HuH-7 (cell line): ENCODE data around the gene IGFBPL1.
"Not testable (repeated sequence)": the region's sequence is repeated elsewhere in the genome, so short reads cannot be mapped to it uniquely, and the experiment has no call there.

Experiments used
- DNase-seq: peaks from one replicate; pipeline ENCODE4 v3.0.0; 2011; ENCODE audit warnings: low spot score

The IGFBPL1 gene, protein sequence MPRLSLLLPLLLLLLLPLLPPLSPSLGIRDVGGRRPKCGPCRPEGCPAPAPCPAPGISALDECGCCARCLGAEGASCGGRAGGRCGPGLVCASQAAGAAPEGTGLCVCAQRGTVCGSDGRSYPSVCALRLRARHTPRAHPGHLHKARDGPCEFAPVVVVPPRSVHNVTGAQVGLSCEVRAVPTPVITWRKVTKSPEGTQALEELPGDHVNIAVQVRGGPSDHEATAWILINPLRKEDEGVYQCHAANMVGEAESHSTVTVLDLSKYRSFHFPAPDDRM

DNA sequence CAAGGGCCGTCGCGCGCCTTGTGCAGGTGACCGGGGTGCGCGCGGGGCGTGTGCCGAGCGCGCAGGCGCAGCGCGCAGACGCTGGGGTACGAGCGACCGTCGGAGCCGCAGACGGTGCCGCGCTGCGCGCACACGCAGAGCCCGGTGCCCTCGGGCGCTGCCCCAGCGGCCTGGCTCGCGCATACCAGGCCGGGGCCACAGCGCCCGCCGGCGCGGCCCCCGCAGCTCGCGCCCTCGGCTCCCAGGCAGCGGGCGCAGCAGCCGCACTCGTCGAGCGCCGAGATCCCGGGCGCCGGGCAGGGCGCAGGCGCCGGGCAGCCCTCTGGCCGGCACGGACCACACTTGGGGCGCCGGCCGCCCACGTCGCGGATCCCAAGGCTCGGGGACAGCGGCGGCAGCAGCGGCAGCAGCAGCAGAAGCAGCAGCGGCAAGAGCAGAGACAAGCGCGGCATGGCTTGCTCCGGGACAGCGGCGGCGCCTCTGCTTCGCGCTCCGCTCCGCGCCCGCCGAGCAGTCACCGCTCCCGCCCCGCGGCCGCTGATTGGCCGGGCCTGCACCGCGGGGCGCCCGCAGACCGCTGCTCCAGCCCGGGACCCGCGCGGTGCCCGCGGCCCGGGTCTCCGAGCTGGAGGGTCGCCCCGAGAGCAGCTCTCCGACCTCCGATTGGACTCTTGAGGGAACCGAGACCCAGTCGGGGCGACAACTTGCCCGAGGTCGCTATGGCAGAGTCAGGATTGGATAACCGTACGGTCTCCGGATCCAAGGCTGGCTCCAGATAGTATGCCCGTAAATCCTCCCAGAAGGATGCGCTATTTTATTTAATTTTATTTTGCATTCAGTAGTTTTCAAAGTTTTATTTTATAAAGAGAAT is at the start of gene IGFBPL1:
IGFBPL1 (minus strand) TSS at position 482 of the 871 bp plus-strand sequence; CDS start at position 452, 30 bp downstream.
- DNase-seq, result peak; percentile 34

DNA sequence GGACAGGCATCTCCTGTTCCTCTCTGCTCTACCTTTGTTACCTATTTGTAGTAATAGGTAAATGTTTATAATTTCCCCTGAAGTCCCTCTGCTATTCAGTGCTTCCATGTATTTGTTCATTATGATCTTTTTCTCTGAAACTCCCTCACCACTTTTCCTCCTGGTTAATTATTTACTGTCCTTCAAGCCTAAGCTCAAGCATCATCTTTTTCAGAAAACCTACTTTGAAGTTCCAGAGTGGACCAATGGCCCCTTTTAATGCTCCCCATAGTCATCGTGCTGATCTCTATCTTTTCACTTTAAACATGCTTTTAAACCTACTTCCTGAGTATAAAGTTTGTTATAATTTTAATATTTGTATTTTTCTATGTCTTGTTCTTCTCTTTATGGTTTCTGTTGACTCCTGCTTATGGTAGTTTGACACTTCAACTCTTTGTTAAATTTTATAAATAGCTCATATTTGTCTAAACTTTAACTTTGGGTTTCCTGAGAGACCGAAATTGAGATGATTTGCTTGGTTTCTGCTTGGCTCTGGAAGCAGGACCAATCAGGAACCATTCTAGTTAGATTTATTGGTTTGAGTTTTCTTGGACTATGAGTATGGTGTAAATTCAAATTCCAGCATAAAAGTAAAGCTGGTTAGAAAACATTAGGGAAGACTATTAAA is 48.5 kb upstream of the IGFBPL1 start:
- not testable (repeated sequence) for DNase-seq

DNA sequence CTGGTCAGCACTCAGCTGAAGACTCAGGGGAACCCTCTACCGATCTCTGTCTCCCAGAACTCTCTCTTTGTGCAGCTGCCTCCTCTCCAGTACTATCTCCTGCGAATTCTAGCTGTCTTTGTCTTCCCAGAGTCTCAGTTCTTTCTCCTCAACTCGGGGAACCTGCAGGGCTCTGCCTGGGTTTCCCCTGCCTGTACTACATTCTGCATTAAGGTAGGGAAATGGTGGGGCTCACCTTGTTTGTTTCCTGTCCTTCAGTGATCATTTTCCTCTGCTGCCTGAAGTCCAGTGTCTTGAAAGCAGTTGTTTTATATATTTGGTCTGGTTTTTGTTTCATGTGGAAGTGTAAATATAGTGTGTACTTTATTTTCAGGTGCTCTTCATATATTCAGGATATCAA is 43.1 kb upstream of the IGFBPL1 start:
- no peak for DNase-seq

DNA sequence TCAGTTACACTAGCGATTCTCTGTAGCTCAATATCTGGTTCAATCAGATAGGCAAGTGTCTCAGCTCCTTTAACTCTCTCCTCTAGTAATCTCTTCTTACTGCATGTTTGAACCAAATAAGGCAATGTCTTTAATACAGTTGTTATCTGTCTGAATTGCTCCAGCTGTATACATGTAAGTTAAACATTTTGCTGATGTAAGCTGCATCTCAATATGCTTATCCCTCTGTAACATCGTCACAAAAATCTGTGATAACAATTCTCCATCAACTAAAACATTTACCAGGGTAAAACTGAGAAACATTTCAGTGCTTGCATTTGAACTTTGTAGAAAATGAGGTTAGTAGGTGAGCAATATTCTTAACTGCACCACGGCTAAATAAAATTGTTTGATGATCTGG is 29.6 kb upstream of the IGFBPL1 start:
- DNase-seq, result no peak

DNA sequence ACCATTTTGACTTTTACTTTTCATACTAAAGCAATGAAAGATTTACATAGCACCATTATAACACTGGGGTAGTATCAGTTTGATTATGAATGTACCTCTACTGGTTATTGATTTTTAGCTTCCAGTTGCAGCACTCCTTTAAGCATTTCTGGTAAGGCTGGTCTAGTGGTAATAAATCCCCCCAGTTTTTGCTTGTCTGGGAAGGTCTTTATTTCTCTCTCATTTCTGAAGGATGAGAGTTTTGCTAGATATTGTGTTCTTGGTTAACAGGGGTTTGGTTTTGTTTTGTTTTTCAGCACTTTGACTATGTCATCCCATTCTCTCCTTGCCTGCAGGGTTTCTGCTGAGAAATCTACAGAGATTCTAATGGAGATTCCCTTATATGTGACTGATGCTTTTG is 26.9 kb upstream of the IGFBPL1 start:
- no peak for DNase-seq

DNA sequence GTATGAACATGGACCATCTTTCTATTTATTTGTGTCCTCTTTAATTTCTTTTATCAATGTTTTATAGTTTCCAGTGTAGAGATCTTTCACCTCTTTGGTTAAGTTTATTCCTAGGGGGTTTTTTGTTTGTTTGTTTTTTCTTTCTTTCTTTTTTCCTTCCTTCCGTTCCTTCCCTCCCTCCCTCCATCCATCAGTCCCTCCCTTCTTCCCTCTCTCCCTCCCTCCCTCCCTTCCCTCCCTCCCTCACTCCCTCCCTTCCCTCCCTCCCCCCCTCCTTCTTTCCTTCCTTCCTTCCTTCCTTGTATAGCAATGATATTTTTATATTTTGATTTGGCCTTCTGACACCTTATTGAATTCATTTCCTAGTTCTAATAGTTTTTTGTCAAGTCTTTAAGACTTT is 23.4 kb upstream of the IGFBPL1 start:
- no peak for DNase-seq

DNA sequence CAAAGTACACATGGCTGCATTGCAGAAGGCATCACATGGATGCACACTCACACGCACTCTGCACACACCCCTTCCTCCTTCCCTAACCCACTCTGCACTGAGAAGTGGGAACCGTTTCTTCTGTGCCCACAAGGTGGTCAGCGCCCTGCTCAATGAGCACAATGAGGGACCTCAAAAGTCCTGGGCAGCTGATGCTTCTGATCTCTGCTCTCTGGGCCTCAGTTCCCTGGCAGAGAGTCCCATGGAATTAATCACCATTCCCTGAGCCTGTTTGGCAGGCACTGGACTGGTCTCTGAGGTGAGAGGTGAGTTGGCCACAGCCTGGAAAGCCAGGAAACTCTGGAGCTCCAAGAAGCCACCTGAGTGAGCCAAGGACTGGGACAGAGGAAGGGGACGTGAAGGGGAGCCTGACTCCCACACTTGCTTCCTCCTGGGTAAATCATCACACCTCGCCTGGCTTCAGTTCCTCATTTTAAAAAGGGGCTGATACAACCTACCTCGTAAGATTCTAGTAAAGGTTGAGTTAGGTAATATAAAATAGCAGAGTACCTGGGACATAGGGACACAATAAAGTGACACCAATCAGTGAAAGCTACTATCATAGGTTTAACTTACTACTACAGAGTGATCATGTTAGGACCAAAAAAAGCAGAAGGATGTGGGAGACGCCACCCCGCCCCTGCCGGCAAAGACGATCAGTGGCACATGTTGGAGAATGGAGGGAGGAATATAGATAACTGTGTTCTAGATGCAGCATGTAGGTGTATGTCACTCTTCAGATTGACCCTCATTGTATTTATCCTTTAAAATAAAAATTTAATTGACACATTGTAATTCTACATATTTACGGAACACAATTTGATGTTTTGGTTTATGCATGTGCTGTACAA is 21.1 kb upstream of the IGFBPL1 start:
- no peak for DNase-seq

DNA sequence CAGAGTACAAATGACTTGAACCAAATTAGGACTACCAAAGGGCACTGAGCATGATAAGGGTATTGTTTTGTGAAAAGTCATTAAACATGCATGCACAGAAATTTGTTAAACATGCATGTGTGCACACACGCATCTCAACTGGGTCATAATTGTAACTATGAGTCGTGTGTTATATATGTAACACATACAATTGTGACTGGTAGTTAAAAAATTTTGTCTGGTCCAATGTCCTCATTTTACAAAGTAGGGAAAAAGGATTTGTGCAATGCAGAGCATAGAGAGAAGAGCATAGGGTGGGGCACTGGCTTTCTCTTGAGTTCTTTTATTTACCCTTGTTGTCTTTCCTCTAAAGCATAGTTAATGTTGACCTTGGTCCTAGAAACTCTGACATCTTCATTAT is 19.3 kb upstream of the IGFBPL1 start:
- no peak for DNase-seq

DNA sequence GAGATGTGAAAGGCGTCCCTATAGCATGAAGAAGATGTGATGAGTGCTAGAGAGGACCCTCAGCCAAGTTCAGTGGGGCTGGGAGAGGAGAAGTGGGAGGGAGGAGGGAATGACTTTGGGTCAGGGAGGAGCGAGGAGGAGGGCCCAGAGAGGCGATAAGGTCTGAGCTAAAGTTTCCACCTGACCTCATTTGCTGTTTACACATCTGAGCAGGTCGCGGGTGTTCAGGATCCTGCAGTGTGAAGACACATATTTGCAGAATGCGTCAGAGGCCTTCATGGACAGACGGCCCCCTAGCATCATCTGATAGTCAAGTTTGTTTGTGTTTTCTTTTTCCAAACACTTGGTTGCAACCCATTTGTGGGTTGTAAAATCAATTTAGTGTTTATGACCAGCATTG is 18.9 kb upstream of the IGFBPL1 start:
- DNase-seq, result no peak

DNA sequence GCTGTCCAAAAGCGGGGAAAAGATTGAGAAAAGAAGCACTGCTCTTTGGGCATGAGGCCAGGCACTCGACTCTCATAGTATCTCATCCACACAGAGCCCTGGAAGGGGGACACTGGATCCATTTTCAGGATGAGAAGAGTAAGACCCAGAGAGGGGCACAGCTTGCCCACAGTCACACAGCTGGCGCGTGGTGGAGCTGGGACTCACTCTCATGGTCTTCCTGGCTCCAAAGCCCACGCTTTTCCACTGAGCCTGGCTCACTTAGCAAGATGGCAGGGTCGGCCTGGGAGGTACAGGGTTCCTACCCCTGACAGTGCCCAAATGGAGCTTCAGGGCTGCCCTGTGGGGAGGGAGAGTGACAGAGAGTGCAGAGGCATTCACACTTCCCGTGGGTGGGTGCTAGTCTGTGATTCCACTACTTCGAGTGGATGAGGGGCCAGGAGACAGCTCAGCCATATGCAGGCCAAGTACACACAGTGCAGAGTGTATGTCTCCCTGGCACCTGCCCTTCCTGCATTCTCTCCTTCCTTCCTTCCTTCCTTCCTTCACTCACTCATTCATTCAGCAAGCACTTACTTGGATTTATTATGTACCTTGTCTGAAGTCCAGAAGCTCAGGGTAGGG is 18.3 kb upstream of the IGFBPL1 start:
- no peak for DNase-seq

DNA sequence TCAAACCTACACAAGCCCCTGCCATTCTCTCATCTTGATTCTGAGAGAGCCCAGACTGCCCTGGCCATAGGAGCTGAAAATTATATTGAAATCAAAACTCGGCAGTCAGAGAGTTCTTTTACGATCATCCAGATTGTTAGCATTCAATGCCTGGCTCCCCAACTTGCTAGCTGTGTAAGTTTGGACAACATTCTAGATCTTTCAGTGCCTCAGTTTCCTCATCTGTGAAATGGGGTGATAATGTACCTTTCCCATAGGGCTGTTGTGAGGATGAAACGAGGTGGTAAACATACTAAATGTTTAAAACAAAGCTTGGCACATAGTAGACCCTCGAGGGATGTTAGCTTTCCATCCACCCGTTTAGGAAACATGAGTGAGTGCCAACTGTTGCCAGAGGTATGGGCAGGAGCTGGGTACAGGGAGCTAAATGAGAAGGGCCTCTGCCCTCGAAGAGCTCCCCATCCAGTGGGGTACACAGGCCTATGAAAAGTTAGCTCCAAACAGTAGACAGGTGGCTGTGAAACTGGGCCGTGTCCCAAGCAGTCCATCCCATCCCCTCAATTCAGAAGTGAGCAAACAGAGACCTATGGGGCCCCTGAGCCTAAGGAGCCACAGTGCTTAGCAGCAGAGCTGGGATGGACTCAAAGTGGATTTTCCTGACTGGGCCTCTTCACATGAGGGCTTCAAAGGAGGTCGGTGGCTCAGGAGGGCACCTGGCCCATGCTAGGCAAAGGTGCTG is 17.3 kb upstream of the IGFBPL1 start:
- no peak for DNase-seq

DNA sequence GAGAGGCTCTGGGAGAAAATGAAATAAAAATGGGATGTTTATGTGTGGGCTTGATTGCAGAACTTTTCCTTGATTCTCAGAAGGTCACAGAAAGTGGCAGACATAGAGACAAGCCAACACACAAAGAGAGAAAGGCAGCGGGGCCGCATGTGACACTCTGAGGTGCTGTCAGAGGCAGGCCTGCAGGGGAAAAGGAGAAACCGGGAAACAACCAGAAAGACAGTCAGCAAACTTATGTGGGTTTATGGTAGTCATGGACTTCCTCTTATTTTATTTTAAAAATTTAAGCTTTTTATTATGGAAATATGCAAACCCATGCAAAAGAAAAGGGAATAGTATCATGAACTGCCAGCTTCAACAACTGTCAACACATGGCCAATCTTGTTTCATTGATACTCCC is 16.3 kb upstream of the IGFBPL1 start:
- DNase-seq, result no peak

DNA sequence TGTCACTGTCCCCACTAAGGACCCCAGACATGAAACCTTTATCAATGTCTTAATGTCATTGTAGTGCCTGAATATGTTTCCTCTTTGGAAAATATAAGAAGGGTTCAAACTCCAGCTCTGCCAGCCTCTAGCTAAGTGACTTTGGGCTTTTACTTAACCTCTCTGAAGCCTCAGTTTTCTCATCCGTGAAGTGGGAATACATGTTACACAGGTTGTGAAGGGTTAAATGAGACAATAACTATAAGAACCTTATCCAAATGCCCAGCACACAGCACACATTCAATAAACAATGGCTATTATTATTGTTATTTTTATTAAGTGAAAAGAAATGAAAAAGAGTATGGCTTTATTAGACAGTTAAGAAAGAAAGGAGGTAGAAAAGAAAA is 15.7 kb upstream of the IGFBPL1 start:
- no peak for DNase-seq

DNA sequence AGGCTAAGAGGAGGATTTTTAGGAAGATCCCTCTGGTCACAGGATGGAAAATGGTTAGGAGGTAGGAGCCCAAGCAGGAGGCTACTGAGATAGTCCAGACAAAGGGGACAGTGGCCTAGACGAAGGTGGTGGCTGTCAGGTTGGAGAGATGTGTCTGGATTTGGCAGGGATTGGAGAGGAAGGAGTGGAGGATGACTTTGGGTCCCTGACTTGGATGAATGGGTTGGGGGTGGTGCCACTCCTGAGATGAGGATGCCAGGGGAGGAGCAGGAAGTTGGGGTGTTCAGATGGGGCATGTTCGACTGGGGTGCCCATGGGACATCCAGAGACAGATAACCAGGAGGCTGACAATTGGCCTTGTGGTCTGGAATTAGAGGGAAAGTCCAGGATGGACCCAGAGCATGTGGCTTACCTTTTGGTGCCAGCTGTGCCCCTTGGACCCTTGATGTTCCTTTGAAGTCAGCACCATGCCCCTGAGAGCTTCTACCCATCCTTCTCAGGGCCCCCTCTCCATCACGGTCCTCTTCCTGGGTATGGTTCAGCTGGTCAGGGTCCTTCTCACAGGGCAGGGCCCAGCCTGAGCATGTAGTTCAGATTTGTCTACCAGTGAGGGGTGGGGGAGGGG is 15.1 kb upstream of the IGFBPL1 start:
- DNase-seq, result no peak

DNA sequence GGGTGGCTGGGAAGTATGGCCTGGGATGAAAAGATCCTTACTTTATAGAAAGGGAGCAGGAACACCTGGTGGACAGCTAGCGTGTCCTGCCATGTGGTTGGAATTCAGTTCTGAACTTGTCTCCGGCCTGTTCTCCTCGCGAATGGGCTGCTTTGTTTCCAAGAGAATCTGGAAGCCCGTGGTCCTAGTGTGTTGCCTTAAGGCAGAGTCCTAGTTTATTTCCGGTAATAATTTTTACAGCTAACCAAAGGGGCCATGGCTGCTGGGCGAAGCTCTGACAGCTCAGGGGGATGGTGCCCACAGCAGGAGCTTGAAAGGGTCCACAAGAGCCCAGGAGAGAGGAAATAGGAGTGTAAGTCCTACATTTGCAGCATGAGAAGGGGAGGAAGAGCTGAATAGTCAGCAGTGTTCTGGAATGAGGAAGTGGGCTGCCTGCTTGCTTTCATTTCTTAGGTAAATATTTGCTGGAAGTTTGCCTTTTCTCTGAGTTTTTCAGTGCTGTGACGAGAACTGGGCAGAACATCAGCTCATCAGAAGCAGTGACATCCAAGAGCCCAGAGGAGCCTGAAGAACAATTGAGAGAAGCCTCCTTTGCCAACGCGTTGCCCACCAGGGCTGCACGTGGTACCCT is 13.1 kb upstream of the IGFBPL1 start:
- peak; percentile 48 for DNase-seq

DNA sequence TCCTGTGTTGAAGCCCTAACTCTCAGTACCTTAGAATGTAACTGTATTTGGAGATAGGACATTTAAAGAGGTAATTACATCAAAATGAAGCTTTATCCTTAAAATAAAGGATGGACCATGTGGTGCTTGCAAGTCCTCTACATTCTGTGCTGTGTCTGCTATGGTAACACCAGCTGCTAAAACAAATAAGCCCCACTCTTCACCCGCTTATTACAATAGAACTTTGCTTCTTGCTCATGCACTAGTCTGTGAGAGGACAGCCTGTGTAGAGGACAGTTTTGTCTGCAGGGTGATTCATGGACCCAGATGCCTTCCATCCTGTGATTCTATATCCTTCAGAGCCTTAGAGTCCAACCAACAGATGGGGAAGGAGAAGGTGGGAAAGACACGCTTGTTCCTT is 12.5 kb upstream of the IGFBPL1 start:
- DNase-seq, result no peak

DNA sequence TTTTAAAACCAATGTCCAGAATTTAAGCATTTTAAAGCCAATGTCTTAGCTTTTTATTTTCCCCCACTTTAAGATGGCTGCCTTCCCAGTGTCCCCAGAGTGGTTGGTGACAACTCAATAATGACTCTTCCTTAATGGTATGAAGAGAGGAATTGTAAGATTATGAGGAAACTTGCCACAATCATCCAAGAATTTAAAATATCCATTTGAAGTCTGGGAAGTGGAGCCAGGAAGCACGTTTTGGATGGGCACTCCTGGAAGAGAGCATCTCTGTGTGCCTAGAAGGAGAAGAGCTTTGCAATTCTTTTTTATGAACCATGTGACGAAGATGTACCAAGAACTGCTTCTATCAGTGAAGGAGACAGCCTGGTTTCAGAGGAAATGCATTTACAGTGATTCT is 11.3 kb upstream of the IGFBPL1 start:
- no peak for DNase-seq

DNA sequence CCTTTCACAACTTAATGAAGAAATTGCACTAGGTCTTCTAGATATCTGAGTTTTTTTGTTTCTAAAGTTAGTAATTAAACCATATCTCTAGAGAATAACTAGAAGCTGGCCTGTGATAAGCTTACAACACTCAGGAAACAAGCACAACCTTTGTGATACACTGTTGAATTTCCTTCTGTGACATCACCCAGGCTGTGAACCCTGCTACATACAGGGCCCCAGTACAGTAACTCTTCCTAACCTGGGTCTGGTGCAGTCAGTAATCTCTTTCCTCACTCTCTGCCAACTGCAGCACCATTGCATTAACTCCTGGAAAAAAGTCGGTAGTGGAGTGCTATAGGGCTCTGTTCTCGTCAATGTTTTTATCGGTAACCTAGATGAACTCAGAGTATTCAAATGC is 10.6 kb upstream of the IGFBPL1 start:
- DNase-seq, result no peak

DNA sequence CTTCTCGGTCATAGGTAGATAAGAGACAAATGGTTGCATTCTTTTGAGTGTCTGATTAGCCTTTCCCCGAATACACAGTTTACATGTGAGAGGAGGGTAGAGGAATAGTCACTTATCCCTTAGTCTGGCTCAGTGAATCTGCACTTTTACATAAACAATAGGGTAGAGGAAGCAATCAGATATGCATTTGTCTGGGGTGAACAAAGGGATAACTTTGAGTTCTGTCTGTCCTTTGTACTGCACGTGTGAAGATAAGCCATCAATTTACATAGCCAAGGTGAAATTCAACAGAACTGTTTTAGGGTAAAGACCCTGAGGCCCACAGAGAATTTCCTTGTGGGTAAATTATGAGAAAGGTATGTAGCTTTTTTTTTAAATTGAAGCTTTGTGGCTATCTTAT is 10.1 kb upstream of the IGFBPL1 start:
- no peak for DNase-seq
